ENCODE measurements around the gene GPR12.

GRCh38 chr13:26780411-26780810 lies 19.8 kb upstream of the GPR12 start:
- TF ChIP-seq, protein P1, sequence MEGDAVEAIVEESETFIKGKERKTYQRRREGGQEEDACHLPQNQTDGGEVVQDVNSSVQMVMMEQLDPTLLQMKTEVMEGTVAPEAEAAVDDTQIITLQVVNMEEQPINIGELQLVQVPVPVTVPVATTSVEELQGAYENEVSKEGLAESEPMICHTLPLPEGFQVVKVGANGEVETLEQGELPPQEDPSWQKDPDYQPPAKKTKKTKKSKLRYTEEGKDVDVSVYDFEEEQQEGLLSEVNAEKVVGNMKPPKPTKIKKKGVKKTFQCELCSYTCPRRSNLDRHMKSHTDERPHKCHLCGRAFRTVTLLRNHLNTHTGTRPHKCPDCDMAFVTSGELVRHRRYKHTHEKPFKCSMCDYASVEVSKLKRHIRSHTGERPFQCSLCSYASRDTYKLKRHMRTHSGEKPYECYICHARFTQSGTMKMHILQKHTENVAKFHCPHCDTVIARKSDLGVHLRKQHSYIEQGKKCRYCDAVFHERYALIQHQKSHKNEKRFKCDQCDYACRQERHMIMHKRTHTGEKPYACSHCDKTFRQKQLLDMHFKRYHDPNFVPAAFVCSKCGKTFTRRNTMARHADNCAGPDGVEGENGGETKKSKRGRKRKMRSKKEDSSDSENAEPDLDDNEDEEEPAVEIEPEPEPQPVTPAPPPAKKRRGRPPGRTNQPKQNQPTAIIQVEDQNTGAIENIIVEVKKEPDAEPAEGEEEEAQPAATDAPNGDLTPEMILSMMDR (conservative IDR thresholded peaks at IDR 0.05; ENCODE audit: low read depth, low read length), result no peak
- no peak for TF ChIP-seq EZH2 (IDR thresholded peaks at IDR 0.05; ENCODE audit: borderline replicate concordance, low read depth, low read length, poor library complexity, severe bottlenecking)

All from A673 (cell line).